Fibroblast of the aortic adventitia (primary cell): Measurements from ENCODE around the gene ATP8A2. TPM values are rescaled to one million over a fixed set of nuclear protein-coding genes. Genes with fewer than 3 reads are reported as not detected.

Experiments used
- DNase-seq: peaks from one replicate; pipeline ENCODE4 v3.0.0-alpha.2; 2010; ENCODE audit warnings: low read depth
- H3K4me3 ChIP-seq: 2 replicates; pipeline ENCODE4 v1.5.1; 2011; ENCODE audit warnings: low read depth, mild to moderate bottlenecking, control low read depth, low read length, moderate library complexity
- CTCF ChIP-seq: IDR thresholded peaks from 2 replicates; pipeline ENCODE4 v1.5.1; 2011; ENCODE audit warnings: mild to moderate bottlenecking, low read length, control low read depth, inconsistent platforms; ENCODE audit not compliant: insufficient read depth
- total RNA-seq: library from RNA; depleted of rRNA; stranded (reverse); fragments of >200 nt; gene quantifications from 2 replicates; pipeline ENCODE4 v1.2.3, GENCODE V29; 2012; ENCODE audit warnings: low replicate concordance

The ATP8A2 gene
- total RNA-seq, 1 donor = under 0.01 TPM

- no peak overlapping the region for H3K4me3 ChIP-seq
- no peak for TF ChIP-seq CTCF
- DNase-seq = no peak
These were observed 527.2 kb downstream of the ATP8A2 start for GRCh38 chr13:25898991-25899390.

- no peak for TF ChIP-seq CTCF
- H3K4me3 ChIP-seq = no peak overlapping the region
- DNase-seq = no peak
These were observed 527.7 kb downstream of the ATP8A2 start for GRCh38 chr13:25899464-25899863.

DNA sequence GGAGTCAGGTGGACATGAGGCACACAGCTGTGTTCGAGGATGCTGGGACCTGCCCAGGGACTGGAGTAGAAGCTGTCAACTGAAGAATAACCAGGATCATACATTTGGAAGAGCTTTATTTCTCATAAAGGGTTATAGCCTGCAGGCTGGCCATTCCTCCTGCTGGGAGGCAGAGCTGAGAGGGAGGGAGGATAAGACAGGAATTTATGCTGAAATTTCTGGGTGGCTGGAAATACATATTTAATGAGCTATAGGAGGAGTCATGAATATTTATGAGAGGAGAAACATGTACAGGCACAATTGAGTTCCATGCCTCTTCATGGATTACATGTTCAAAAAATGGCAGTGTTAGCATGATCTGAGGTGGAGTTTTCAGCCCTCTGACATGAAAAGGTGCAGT, 528.2 kb downstream of the ATP8A2 start:
- no peak for DNase-seq
- no peak overlapping the region for H3K4me3 ChIP-seq
- TF ChIP-seq CTCF = no peak

DNA sequence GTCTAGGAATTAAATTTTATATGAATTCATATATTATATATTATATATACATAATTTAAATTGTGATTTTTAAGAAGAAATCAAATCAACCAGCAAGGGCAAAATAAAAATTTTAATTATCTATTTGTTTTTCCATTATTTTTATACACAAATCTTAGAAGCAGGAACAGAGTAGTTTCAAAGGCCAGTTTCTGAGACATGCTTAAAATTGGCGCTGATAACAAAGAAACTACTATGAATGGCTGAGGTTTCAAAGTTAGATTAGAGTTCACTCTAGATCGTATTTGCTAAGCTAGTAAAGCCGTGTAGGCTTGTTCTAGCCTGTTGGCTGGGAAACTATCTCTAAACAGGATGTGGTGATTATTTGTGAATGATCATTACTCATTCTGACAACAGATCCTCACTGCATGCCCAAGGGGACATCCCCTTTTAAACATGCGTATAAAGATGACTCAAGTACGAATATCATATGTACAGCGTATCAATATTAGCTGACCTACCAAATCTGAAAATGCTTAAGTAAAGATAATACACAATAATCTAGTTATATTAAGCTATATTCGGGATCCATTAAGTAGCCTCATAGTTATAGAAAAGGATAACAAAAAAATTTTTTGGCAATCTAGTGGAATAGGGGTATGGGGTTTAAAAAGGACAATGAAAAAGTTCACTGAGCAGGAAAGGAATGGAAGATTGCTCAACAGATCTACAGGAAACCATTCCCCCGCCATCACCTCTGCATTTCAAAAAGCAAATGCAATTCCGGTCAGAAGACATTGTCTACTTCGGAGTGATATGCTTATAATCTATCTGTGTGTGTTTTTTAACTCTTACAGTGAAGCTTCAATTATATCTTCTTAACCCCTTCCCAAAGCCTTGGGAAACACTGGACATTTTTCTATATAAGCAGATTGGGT, 529.9 kb downstream of the ATP8A2 start:
- no peak for TF ChIP-seq CTCF
- no peak for DNase-seq
- no peak overlapping the region for H3K4me3 ChIP-seq

DNA sequence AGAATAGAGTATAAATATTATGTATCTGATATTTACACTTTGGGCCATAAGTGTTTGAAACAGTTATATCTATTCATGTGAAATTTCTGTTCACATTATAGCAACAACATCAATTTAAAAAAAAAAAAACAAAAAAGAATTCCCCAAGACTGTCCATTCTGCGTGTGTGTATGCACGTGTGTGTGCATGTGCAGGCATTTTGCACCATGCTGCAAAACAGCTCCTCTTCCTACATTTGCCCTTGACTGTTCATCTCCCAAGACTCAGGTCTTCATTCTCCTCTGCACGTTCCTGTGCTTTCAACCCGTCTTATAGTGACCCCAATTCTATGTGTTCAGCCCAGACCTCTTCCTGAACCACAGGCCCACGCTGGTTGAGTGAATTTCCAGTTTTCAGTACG, 530.7 kb downstream of the ATP8A2 start:
- H3K4me3 ChIP-seq = no peak overlapping the region
- DNase-seq = no peak
- no peak for TF ChIP-seq CTCF

GRCh38 chr13:25902891-25903341, 531.1 kb downstream of the ATP8A2 start:
- no peak for TF ChIP-seq CTCF
- DNase-seq = no peak
- H3K4me3 ChIP-seq = no peak overlapping the region
